ENCODE measurements around the gene SPACDR. TPM values are rescaled to one million over a fixed set of nuclear protein-coding genes. Genes with fewer than 3 reads are reported as not detected.

Gene SPACDR
- total and polyA plus RNA-seq, 2 experiments from 2014 or later: 0.42 to 0.52 TPM

DNA sequence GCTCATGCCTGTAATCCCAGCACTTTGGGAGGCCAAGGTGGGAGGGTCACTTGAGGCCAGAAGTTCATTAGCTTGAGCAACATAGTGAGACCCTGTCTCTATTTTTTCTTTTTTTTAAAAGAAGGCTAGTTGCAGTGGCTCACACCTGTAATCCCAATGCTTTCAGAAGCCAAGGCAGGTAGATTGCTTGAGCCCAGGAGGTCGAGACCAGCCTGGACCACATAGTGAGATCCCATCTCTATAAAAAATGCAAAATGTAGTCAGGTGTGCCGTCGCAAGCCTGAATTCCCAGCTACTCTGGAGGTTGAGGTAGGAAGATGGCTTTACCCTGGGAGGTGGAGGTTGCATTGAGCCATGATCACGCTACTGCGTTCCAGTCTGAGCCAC is 27.1 kb upstream of the SPACDR start (continued):
- TF ChIP-seq, protein P1, sequence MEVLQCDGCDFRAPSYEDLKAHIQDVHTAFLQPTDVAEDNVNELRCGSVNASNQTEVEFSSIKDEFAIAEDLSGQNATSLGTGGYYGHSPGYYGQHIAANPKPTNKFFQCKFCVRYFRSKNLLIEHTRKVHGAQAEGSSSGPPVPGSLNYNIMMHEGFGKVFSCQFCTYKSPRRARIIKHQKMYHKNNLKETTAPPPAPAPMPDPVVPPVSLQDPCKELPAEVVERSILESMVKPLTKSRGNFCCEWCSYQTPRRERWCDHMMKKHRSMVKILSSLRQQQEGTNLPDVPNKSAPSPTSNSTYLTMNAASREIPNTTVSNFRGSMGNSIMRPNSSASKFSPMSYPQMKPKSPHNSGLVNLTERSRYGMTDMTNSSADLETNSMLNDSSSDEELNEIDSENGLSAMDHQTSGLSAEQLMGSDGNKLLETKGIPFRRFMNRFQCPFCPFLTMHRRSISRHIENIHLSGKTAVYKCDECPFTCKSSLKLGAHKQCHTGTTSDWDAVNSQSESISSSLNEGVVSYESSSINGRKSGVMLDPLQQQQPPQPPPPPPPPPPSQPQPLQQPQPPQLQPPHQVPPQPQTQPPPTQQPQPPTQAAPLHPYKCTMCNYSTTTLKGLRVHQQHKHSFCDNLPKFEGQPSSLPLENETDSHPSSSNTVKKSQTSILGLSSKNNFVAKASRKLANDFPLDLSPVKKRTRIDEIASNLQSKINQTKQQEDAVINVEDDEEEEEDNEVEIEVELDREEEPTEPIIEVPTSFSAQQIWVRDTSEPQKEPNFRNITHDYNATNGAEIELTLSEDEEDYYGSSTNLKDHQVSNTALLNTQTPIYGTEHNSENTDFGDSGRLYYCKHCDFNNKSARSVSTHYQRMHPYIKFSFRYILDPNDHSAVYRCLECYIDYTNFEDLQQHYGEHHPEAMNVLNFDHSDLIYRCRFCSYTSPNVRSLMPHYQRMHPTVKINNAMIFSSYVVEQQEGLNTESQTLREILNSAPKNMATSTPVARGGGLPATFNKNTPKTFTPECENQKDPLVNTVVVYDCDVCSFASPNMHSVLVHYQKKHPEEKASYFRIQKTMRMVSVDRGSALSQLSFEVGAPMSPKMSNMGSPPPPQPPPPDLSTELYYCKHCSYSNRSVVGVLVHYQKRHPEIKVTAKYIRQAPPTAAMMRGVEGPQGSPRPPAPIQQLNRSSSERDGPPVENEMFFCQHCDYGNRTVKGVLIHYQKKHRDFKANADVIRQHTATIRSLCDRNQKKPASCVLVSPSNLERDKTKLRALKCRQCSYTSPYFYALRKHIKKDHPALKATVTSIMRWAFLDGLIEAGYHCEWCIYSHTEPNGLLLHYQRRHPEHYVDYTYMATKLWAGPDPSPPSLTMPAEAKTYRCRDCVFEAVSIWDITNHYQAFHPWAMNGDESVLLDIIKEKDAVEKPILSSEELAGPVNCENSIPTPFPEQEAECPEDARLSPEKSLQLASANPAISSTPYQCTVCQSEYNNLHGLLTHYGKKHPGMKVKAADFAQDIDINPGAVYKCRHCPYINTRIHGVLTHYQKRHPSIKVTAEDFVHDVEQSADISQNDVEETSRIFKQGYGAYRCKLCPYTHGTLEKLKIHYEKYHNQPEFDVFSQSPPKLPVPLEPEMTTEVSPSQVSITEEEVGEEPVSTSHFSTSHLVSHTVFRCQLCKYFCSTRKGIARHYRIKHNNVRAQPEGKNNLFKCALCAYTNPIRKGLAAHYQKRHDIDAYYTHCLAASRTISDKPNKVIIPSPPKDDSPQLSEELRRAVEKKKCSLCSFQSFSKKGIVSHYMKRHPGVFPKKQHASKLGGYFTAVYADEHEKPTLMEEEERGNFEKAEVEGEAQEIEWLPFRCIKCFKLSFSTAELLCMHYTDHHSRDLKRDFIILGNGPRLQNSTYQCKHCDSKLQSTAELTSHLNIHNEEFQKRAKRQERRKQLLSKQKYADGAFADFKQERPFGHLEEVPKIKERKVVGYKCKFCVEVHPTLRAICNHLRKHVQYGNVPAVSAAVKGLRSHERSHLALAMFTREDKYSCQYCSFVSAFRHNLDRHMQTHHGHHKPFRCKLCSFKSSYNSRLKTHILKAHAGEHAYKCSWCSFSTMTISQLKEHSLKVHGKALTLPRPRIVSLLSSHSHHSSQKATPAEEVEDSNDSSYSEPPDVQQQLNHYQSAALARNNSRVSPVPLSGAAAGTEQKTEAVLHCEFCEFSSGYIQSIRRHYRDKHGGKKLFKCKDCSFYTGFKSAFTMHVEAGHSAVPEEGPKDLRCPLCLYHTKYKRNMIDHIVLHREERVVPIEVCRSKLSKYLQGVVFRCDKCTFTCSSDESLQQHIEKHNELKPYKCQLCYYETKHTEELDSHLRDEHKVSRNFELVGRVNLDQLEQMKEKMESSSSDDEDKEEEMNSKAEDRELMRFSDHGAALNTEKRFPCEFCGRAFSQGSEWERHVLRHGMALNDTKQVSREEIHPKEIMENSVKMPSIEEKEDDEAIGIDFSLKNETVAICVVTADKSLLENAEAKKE (CRISPR knock-in tag; IDR thresholded peaks at IDR 0.05): no peak
- TF ChIP-seq, protein P2, sequence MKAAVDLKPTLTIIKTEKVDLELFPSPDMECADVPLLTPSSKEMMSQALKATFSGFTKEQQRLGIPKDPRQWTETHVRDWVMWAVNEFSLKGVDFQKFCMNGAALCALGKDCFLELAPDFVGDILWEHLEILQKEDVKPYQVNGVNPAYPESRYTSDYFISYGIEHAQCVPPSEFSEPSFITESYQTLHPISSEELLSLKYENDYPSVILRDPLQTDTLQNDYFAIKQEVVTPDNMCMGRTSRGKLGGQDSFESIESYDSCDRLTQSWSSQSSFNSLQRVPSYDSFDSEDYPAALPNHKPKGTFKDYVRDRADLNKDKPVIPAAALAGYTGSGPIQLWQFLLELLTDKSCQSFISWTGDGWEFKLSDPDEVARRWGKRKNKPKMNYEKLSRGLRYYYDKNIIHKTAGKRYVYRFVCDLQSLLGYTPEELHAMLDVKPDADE (IDR thresholded peaks at IDR 0.05): no peak
- TF ChIP-seq EZH2phosphoT487 (IDR thresholded peaks at IDR 0.05; ENCODE audit: unreplicated experiment) (no peak), ZNF114 (CRISPR knock-in tag; IDR thresholded peaks at IDR 0.05) (no peak), POLR2AphosphoS5 (IDR thresholded peaks at IDR 0.05; ENCODE audit: low read depth) (no peak), NANOG (IDR thresholded peaks at IDR 0.05; ENCODE audit: borderline replicate concordance) (no peak)

DNA sequence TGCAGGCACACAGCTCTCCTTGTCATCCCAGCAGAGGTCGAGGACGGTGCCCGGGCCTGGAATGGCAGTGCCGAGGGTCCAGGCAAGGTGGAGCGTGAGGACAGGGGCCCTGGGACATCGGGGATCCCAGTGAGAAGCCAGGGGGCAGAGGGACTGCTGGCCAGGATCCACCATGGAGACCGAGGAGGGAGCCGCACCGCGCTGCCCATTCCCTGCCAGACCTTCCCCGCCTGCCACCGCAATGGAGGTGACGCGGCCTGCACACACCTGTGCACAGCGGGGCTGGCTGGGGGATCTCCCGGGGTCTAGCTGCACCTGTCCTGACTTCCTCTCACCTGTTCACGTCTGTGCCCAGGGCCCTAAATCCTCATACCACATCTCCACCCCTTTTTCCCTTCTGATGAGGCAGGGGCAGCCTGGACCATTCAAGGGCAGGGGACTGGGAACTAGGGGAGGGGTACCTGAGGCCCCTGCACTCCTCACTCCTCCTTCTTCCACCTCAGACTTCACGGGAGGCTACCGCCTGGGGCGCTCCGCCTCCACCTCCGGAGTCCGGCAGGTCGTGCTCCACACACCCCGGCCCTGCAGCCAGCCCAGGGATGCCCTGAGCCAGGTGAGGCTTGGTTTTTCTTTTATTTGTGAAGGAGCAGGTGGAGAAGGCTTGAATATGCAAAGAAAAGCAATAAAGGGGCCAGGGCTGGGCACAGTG is 26.6 kb upstream of the SPACDR start:
- Histone ChIP-seq H3K79me2 (replicated peaks; ENCODE audit: insufficient read depth) (no peaks in the 10 kb centered on the region), H3K27me3 (ENCODE audit: insufficient read depth) (peaks cover 10% of the 10 kb centered on the region), H3K9me2 (ENCODE audit: insufficient read depth) (no peaks in the 10 kb centered on the region), H3K4me3 (no peak overlapping the region), H3K36me3 (ENCODE audit: insufficient read depth) (no peaks in the 10 kb centered on the region), H2AFZ (no peak overlapping the region), H3K27ac (ENCODE audit: low read depth) (no peak overlapping the region), H3K4me1 (ENCODE audit: insufficient read depth) (peaks cover 12% of the 10 kb centered on the region), H4K20me1 (replicated peaks; ENCODE audit: insufficient read depth) (no peaks in the 10 kb centered on the region), H3F3A (replicated peaks; ENCODE audit: low read depth) (0 out of 2 replicates have a peak, but pooled peaks cover 3% of the 10 kb centered on the region), H3K4me2 (no peak overlapping the region)
- TF ChIP-seq, protein P3, sequence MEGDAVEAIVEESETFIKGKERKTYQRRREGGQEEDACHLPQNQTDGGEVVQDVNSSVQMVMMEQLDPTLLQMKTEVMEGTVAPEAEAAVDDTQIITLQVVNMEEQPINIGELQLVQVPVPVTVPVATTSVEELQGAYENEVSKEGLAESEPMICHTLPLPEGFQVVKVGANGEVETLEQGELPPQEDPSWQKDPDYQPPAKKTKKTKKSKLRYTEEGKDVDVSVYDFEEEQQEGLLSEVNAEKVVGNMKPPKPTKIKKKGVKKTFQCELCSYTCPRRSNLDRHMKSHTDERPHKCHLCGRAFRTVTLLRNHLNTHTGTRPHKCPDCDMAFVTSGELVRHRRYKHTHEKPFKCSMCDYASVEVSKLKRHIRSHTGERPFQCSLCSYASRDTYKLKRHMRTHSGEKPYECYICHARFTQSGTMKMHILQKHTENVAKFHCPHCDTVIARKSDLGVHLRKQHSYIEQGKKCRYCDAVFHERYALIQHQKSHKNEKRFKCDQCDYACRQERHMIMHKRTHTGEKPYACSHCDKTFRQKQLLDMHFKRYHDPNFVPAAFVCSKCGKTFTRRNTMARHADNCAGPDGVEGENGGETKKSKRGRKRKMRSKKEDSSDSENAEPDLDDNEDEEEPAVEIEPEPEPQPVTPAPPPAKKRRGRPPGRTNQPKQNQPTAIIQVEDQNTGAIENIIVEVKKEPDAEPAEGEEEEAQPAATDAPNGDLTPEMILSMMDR (conservative IDR thresholded peaks at IDR 0.05; ENCODE audit: low read depth in 2 of 2): peak in 1 of 2 experiments; percentile 17; a peak in 1 of 4 replicates
- TF ChIP-seq, protein P2 (IDR thresholded peaks at IDR 0.05): no peak
- no peak for TF ChIP-seq ZNF114 (CRISPR knock-in tag; IDR thresholded peaks at IDR 0.05)
- no peak for TF ChIP-seq EZH2phosphoT487 (IDR thresholded peaks at IDR 0.05; ENCODE audit: unreplicated experiment)
- Mint-ChIP-seq H3K4me1 (peaks cover 25% of the 10 kb centered on the region), H3K36me3 (ENCODE audit: low read depth) (no peaks in the 10 kb centered on the region), H3K4me3 (no peak overlapping the region), H3K27me3 (ENCODE audit: insufficient read depth, low read depth, poor library complexity) (peaks cover 32% of the 10 kb centered on the region), H3K9me3 (no peaks in the 10 kb centered on the region), H3K27ac (no peak overlapping the region; the same call in 1 of the 2 replicates)
- DNase-seq (ENCODE audit: low spot score) (no peak), ATAC-seq (no peak)

All from GM23338 (cell line).